Activated CD4-positive, alpha-beta T cell treated with anti-CD3 and anti-CD28 coated beads for 24 hours (primary cell): ENCODE data around the gene CDK18.

Source experiments
- DNase-seq, 2 donors: peaks; one replicate each; pipeline ENCODE4 v3.0.0-alpha.2; 2020; ENCODE audit warnings: low read depth in 2 of 2

Gene CDK18

GRCh38 chr1:205523891-205524793 lies 19.7 kb downstream of the CDK18 start:
- DNase-seq, result peak; percentile 61 to 72

GRCh38 chr1:205524794-205525101 lies 20.3 kb downstream of the CDK18 start:
- DNase-seq, result no peak

DNA sequence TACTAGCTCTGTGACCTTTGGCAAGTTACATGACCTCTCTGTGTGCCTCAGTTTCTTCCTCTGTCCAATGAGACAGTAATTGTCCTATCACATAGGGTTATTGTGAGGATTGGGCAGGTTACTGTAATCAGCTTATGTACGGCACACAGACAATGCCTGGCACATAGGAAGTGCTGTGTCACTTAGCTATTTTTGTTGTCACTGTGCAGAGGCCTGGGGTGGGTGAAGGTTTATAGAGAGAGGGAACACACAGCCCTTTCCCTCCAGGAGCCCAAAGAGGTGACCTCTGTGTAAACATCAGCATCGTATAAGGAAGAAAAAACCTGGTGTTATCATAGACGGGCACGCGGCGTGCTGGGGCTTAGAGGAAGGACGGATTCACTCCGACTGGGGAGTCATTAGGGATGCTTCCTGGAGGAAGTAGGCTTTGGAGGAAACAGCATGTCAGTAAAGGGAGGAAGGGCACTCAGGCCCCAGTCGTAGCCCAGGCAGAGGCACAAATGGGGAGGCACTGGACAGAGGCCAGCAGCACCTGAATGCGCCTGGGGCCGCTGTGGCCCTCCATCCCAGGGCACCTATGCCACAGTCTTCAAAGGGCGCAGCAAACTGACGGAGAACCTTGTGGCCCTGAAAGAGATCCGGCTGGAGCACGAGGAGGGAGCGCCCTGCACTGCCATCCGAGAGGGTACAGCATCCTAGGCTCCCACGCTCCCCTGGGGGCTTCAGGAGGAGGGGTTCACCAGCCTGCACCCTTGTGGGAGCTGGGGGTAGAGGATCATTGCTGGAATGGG lies 21.2 kb downstream of the CDK18 start:
- DNase-seq, result no peak

DNA sequence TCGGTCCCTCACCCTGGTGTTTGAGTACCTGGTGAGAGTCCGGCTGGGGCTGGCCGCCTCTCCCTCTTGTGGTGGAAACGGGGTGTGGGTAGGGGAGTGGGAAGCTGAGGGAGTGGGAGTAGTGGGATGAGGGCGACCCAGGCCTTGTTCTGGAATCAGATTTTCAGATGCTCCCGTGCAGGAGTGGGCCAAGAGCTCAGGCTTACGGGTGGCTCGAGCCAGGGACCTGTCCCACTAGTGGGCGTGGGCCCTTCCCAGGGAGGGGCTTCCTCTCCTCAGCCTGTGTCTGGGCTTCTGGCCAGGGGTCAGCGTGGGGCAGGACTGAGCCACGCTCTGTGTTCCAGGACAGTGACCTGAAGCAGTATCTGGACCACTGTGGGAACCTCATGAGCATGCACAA lies 22.0 kb downstream of the CDK18 start:
- DNase-seq, result no peak

DNA sequence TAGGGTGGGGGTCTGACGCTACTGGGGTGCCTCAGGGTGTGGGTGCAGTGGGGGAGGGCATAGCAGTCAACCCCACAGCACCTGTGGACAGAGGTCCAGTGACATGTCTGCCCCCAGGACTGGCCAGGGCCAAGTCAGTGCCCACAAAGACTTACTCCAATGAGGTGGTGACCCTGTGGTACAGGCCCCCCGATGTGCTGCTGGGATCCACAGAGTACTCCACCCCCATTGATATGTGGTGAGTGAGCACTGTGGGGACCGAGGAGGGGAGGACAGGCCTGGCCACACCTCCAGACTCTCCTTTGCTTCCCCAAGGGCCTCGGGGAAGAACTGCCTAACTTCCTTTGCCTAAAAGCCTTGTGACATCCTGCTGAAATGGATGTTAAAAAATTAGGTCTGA lies 23.5 kb downstream of the CDK18 start:
- DNase-seq, result no peak

GRCh38 chr1:205528446-205528886 lies 24.0 kb downstream of the CDK18 start:
- DNase-seq, result no peak

DNA sequence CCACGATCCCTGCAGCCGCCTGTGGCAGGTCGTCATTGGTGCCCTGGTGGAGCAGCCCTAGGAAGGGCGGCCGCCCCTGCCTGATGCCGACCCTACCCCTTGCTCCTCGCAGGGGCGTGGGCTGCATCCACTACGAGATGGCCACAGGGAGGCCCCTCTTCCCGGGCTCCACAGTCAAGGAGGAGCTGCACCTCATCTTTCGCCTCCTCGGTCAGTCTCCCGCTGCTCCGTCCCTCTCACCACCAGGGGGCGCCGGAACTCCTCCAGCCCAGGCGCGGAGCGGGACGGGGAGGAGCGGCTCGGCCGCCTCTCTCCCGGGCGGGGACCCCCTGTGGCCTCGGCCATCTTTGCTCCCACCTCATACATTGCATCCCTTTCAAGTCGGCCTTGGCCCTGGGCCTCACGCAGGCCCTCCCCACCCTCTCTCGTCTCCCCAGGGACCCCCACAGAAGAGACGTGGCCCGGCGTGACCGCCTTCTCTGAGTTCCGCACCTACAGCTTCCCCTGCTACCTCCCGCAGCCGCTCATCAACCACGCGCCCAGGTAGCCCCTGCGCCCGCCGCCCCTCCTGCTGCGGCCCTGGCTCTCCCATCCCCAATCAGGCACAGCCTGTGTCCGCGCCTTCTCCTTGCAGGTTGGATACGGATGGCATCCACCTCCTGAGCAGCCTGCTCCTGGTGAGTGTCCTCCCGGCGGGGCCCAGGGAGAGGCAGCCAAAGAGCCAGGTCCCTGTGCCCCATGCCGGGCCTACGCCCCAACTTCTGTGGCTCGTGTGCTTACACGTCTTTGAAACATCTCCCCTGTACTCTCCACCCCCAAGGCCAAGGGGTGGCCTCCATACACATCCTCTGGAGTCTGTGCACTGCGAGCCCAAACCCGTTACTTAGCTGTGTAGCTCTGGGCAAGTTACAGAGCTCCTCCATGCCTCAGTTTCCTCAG lies 24.7 kb downstream of the CDK18 start:
- DNase-seq, result peak; percentile 82 to 85

DNA sequence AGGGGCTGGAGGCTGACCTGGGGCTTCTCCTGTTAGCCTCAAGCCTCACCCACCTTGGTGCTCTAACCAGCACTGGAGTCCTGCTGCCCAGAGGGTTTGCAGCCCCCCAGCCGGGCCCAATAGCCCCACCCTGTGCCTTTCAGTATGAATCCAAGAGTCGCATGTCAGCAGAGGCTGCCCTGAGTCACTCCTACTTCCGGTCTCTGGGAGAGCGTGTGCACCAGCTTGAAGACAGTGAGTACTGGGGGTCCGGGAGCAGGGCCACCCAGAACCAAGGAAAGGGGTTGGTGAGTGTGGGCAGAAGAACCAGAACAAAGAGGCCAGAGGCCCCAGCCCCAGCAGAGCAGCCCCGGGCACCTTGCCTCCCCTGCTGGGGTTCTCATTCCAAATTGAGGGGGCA lies 25.6 kb downstream of the CDK18 start:
- DNase-seq, result no peak

DNA sequence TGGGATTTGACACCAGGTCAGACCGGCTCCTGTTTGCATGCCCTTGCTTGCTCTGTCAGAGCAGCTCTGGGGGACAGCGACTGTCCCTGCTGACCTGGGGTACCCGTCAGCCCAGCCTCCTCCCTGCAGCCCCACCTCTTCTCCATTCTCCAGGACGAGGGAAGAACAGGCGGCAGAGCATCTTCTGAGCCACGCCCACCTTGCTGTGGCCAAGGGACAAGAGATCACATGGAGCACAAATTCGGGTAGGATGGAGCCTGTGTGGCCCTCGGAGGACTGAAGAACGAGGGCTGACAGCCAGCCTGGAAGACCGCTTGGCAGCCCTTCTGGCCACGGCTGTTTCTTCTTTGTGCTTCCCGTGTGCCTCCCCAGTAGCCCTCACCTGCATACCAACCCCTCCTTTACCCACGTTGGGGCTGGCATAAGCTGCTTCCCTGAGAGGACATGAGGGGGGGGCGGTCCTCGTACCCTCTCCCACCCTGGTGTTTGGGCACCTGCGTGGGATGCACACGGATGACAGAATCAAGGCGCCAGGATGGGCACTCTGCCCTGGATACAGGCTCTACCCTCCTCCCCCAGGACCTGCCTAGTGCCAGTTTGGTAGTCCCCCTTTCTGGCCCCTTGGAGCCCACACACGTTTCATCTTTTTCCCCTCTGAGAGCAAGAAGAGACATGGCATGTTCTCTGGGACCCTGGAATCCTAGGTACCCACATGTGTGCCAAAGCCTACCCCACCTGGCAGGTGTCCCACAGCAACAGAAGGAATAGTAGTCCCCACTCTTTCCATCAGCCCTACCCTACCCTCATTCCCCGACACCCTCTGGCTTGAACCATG lies 26.9 kb downstream of the CDK18 start:
- DNase-seq, result no peak

GRCh38 chr1:205532026-205532898 lies 27.8 kb downstream of the CDK18 start:
- no peak for DNase-seq

DNA sequence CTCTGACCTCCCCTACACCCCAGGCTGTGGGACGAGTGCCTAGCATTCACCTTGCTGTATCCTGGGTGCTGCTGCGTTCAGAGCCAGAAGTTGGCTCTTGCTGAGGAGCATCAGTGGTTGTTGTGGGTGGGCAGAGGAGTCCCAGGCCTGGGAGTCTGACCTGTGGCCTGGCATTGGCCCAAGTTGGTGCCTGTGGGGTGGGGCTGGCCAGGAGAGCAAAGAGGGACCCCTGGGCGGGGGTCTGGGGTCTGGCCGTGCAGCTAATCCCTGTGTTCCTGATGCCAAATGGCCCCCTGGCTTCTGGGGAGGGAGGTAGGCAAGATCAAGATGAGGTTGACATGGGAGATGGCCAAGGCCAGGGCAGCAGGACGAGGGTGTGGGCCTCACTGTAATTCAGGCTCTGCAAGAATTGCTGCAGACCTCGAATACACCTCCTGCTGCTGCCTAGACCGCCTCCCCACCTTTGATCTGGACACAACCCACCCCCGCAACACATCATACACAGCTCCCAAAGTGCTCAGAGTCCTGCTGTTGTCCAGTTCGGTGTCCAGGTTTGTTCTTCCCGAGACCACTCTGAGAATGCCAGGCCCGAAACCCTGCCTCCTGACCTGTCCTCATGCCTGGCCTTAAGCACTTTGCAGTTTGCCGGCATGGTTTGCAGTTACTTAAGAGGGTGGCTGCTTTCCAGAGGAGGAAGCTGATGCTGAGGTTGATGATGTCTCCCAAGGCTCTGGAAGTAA lies 28.7 kb downstream of the CDK18 start:
- no peak for DNase-seq

DNA sequence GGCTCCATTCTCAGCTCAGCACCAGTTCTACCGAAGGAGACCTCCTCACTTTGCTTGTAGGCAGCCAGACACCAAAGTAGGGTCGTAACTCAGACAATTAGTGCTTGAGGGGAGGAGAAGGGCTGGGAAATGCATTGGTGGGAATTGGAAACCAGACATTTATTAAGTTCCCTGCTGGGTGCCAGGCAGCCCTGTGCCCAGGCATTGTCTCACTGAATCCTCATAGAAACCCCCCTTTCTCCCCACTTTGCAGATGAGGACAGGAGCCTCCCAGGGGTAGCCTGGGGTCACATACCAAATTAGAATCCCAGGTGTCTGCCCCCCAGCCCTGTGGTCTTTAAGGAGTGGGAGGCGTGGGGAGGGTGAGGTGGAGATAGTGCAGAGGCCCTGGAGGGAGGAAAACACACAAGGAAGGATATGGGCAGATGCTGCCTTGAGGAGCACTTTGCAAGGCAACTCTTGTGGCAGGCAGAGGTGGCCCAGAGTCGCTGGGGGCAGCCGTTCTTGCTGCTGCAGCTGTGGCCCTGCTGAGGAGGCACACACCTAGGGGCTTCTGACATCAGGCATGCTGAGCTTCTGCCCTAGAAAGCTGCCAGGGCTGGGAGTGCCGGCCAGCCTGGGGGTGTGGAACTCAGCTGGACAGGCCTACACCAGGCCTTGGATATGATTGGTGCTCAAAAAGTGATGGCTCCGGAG lies 29.4 kb downstream of the CDK18 start:
- no peak for DNase-seq

GRCh38 chr1:205534444-205534985 lies 30.0 kb downstream of the CDK18 start:
- DNase-seq, result no peak

- no peak for DNase-seq
These were observed 30.6 kb downstream of the CDK18 start for GRCh38 chr1:205535096-205535495.

- no peak for DNase-seq
These were observed 31.6 kb downstream of the CDK18 start for GRCh38 chr1:205535866-205536758.

DNA sequence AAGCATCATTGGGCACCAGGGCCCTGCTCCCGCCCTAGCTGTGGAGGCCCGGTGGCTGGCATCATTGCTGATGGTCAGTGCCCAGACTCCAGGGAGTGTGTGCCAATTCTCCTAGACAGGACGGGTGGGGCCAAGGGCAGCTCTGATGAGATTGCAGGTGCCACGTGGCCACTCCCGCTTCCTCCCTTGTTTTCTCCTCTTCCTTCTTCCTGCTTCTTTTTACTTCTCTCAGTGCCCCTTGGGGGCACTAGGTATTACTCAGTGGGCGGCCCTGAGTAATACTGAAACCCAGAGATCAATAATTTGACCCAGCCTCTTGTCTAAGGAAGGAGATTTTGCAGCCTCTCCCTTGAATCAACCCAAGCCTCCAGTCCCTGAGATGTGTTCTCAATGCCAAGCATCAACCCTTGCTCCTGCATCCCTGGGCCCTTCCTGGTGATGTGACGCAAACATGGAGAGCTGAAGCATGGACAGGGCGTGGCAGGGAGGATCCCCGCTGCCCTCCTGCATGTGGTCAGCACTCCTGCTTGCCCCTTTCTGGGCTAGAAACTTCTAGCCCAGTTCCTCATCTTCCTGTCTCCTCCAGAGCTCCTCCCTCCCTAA lies 32.4 kb downstream of the CDK18 start:
- no peak for DNase-seq
